ENCODE results near the gene MFAP2.

DNA sequence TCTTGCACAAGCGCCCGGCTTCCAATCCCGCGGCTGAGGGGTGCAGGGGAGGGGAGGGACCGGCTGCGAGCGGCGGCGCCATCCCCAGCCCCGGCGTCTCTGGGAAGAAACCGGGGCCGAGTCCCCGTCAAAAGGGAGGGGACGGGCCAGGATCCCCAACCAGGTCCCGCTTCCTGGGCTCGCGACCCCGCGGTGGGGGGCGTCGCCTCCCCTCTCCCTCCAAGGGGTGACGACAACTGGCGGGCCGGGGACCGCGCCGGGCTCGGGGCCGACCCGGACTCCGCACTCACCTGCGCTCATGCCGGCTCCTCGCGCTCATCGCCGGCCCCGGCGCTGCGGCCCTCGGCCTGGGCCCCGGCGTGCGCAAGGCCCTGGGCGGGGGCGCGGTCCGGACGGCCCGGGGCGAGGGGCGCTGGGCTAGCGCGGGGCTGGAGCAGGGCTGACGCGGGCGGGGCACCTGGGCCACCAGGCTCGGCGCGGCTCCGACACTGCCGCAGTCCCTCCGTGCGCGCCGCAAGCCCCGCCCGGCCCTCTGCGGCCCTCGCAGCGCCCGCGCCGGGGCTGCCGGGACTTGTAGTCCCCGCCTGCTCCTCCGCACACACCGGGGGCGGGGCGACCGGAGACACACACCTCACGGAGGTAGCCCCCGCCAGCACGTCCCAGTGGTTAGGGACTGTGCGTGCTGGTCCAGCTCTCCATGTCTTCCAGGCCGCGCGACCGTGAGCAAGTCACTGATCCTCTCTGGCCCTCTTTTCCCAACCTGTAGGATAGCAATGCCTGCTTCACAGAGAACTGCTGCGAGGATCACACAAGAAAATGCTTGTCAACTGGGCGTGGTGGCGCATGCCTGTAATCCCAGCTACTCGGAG, 31.3 kb upstream of the MFAP2 start, which contains the start of gene ATP13A2:
- TF ChIP-seq POLR2A (IDR thresholded peaks at IDR 0.05; ENCODE audit: low read depth), result no peak
- TF ChIP-seq, protein P1, sequence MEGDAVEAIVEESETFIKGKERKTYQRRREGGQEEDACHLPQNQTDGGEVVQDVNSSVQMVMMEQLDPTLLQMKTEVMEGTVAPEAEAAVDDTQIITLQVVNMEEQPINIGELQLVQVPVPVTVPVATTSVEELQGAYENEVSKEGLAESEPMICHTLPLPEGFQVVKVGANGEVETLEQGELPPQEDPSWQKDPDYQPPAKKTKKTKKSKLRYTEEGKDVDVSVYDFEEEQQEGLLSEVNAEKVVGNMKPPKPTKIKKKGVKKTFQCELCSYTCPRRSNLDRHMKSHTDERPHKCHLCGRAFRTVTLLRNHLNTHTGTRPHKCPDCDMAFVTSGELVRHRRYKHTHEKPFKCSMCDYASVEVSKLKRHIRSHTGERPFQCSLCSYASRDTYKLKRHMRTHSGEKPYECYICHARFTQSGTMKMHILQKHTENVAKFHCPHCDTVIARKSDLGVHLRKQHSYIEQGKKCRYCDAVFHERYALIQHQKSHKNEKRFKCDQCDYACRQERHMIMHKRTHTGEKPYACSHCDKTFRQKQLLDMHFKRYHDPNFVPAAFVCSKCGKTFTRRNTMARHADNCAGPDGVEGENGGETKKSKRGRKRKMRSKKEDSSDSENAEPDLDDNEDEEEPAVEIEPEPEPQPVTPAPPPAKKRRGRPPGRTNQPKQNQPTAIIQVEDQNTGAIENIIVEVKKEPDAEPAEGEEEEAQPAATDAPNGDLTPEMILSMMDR (IDR thresholded peaks at IDR 0.05), result no peak
- TF ChIP-seq POLR2AphosphoS5 (IDR thresholded peaks at IDR 0.05), result peak; percentile 34 to 74
- TF ChIP-seq EP300 (IDR thresholded peaks at IDR 0.05), result no peak
